ENCODE data around the gene UGT1A8.

The UGT1A8 gene

DNA sequence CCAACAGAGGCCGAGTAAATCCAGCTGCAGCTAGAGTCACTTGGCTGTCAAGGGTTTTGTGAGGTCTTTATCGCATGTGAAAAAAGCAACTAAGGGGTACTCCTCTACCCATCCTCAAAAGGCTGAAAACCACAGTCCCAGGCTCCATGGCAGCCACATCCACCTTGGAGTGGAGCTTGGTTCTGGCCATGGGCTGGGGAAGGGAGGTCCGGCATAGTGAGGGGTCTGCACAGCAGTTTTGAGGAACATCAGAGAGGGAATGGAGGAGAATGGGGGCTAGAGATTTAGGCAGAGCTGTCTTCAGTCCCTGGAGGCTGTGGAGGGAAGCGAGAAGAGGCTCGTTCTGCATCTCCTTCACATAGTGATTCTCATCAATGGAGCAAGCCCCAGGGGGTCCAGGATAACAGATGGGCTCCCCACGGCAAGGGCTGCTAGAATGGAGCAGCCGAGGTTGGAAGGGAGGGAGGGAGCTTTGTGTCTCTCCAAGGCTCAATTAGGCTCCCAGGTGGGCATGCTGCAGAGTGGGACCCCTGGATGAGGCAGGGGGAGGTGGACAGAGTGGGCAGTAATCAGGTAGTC is 181.7 kb downstream of the UGT1A8 start:
- Histone ChIP-seq H3K9ac (ENCODE audit: low read length) (no peak overlapping the region), H2AFZ (ENCODE audit: low read length) (no peak overlapping the region), H3K36me3 (ENCODE audit: insufficient read depth, low read length) (no peaks in the 10 kb centered on the region), H3K79me2 (ENCODE audit: insufficient read depth, low read length) (no peaks in the 10 kb centered on the region), H3F3A (ENCODE audit: insufficient read depth, low read length) (no peaks in the 10 kb centered on the region), H3K27me3 (ENCODE audit: insufficient read depth, low read length) (no peaks in the 10 kb centered on the region), H3K4me2 (ENCODE audit: low read length) (no peak overlapping the region), H3K9me2 (ENCODE audit: low read depth, low read length) (no peaks in the 10 kb centered on the region), H3K9me3 (ENCODE audit: low read length) (no peaks in the 10 kb centered on the region), H3K4me3 (ENCODE audit: low read depth, low read length, poor library complexity, severe bottlenecking) (no peak overlapping the region), H4K20me1 (ENCODE audit: insufficient read depth, low read length) (no peaks in the 10 kb centered on the region), H3K27ac (ENCODE audit: low read depth, low read length, poor library complexity, severe bottlenecking) (no peak overlapping the region), H3K4me1 (ENCODE audit: insufficient read depth, low read length, severe bottlenecking) (peaks cover 3% of the 10 kb centered on the region)
- TF ChIP-seq EZH2 (IDR thresholded peaks at IDR 0.05; ENCODE audit: borderline replicate concordance, low read length), result no peak
- TF ChIP-seq, protein P1, sequence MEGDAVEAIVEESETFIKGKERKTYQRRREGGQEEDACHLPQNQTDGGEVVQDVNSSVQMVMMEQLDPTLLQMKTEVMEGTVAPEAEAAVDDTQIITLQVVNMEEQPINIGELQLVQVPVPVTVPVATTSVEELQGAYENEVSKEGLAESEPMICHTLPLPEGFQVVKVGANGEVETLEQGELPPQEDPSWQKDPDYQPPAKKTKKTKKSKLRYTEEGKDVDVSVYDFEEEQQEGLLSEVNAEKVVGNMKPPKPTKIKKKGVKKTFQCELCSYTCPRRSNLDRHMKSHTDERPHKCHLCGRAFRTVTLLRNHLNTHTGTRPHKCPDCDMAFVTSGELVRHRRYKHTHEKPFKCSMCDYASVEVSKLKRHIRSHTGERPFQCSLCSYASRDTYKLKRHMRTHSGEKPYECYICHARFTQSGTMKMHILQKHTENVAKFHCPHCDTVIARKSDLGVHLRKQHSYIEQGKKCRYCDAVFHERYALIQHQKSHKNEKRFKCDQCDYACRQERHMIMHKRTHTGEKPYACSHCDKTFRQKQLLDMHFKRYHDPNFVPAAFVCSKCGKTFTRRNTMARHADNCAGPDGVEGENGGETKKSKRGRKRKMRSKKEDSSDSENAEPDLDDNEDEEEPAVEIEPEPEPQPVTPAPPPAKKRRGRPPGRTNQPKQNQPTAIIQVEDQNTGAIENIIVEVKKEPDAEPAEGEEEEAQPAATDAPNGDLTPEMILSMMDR (IDR thresholded peaks at IDR 0.05; ENCODE audit: low read length), result no peak

DNA sequence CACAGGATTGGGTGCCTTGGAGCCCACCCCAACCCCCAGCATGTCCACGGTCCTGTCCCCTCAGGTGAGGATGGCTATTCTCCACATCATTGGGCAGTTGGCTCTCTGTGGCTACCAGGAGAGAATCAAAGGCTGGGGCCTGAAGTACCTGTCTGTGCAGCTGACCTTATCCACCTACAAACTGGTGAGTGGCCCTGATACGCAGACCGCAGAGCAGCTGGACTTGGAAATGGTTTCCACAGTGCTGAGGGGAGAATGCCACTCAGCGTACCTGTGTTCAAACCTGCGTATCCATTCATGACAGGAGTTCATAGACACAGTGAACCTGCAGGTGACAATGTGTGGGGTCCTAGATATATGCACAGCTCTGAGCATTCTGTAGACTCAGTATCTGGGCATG is 182.3 kb downstream of the UGT1A8 start:
- Histone ChIP-seq H3F3A (ENCODE audit: insufficient read depth, low read length) (no peaks in the 10 kb centered on the region), H2AFZ (ENCODE audit: low read length) (no peak overlapping the region), H3K27me3 (ENCODE audit: insufficient read depth, low read length) (no peaks in the 10 kb centered on the region), H3K4me3 (ENCODE audit: low read depth, low read length, poor library complexity, severe bottlenecking) (no peak overlapping the region), H3K36me3 (ENCODE audit: insufficient read depth, low read length) (no peaks in the 10 kb centered on the region), H3K79me2 (ENCODE audit: insufficient read depth, low read length) (no peaks in the 10 kb centered on the region), H3K4me2 (ENCODE audit: low read length) (no peak overlapping the region), H3K27ac (ENCODE audit: low read depth, low read length, poor library complexity, severe bottlenecking) (no peak overlapping the region), H3K9me3 (ENCODE audit: low read length) (no peaks in the 10 kb centered on the region), H3K9me2 (ENCODE audit: low read depth, low read length) (no peaks in the 10 kb centered on the region), H3K9ac (ENCODE audit: low read length) (no peak overlapping the region), H4K20me1 (ENCODE audit: insufficient read depth, low read length) (no peaks in the 10 kb centered on the region), H3K4me1 (ENCODE audit: insufficient read depth, low read length, severe bottlenecking) (no peaks in the 10 kb centered on the region)
- TF ChIP-seq, protein P1 (IDR thresholded peaks at IDR 0.05; ENCODE audit: low read length), result no peak
- TF ChIP-seq EZH2 (IDR thresholded peaks at IDR 0.05; ENCODE audit: borderline replicate concordance, low read length), result no peak

DNA sequence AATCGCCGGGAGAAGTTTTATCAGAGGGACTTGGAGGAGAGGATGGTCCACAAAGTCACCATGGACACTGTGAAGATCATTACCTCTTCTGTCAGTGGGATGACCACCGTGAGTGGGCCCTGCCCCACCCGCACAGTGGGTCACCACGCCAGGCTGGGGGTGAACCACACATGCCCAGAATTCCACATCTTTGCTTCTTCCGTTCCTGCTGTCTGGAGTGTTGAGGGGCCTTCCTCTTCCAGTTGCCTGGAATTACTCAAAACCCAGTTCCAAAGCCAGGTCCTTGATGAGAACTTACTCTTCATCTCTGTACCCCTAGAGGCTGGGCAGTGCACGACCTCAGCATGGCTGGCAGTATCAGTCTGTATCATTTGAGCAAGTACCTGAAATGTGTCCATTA is 182.8 kb downstream of the UGT1A8 start:
- Histone ChIP-seq H3K36me3 (ENCODE audit: insufficient read depth, low read length) (no peaks in the 10 kb centered on the region), H3F3A (ENCODE audit: insufficient read depth, low read length) (no peaks in the 10 kb centered on the region), H3K27me3 (ENCODE audit: insufficient read depth, low read length) (no peaks in the 10 kb centered on the region), H3K27ac (ENCODE audit: low read depth, low read length, poor library complexity, severe bottlenecking) (no peak overlapping the region), H3K79me2 (ENCODE audit: insufficient read depth, low read length) (no peaks in the 10 kb centered on the region), H3K9me3 (ENCODE audit: low read length) (no peaks in the 10 kb centered on the region), H3K4me1 (ENCODE audit: insufficient read depth, low read length, severe bottlenecking) (no peaks in the 10 kb centered on the region), H3K9me2 (ENCODE audit: low read depth, low read length) (no peaks in the 10 kb centered on the region), H3K9ac (ENCODE audit: low read length) (no peak overlapping the region), H4K20me1 (ENCODE audit: insufficient read depth, low read length) (no peaks in the 10 kb centered on the region), H2AFZ (ENCODE audit: low read length) (no peak overlapping the region), H3K4me3 (ENCODE audit: low read depth, low read length, poor library complexity, severe bottlenecking) (no peak overlapping the region), H3K4me2 (ENCODE audit: low read length) (no peak overlapping the region)
- no peak for TF ChIP-seq EZH2 (IDR thresholded peaks at IDR 0.05; ENCODE audit: borderline replicate concordance, low read length)
- TF ChIP-seq, protein P1 (IDR thresholded peaks at IDR 0.05; ENCODE audit: low read length), result no peak
